Activated B cell treated with CpG ODN at 0.5 μM for 24 hours (primary cell): Measurements from ENCODE around the gene RASA3. TPM values are rescaled to one million over a fixed set of nuclear protein-coding genes. Genes with fewer than 3 reads are reported as not detected.

Experiments used
- ATAC-seq: fragments of 200-7000 bp; cut with Tn5 transposase; one replicate; pipeline ENCODE4 v1.10.0; 2021; ENCODE audit warnings: low read depth, mild to moderate bottlenecking, moderate library complexity
- CTCF ChIA-PET: fragments of 350-600 bp; sonication (Branson Sonifier 250); formaldehyde crosslinking; loops from one replicate; lab custom pipeline; 2021; ENCODE audit warnings: antibody characterized with exemption; lab: Charles Lee
- POLR2A ChIA-PET: fragments of 350-600 bp; sonication (Branson Sonifier 250); formaldehyde crosslinking; loops from one replicate; lab custom pipeline; 2021; ENCODE audit warnings: antibody characterized with exemption; lab: Charles Lee
- DNase-seq: peaks from one replicate; pipeline ENCODE4 v3.0.0; 2022
- H3K27ac Mint-ChIP-seq: one replicate; pipeline ENCODE4 v1.8.0; 2020; ENCODE audit warnings: mixed read lengths
- H3K27me3 Mint-ChIP-seq: one replicate; pipeline ENCODE4 v1.8.0; 2021; ENCODE audit warnings: mixed read lengths
- H3K36me3 Mint-ChIP-seq: one replicate; pipeline ENCODE4 v1.8.0; 2021; ENCODE audit warnings: low read depth, mixed read lengths
- H3K4me1 Mint-ChIP-seq: one replicate; pipeline ENCODE4 v1.8.0; 2021; ENCODE audit warnings: mixed read lengths
- H3K4me3 Mint-ChIP-seq: one replicate; pipeline ENCODE4 v1.8.0; 2020; ENCODE audit warnings: mild to moderate bottlenecking, mixed read lengths
- H3K9me3 Mint-ChIP-seq: one replicate; pipeline ENCODE4 v1.8.0; 2020; ENCODE audit warnings: mixed read lengths
- intact Hi-C: fragments of 100-400 bp; cut with micrococcal nuclease; formaldehyde crosslinking; loops from one replicate; pipeline ENCODE4 v1.15.1; 2024
- total RNA-seq: library from RNA; stranded (reverse); gene quantifications from 2 replicates; pipeline ENCODE4 v1.2.3, GENCODE V29; 2022
- TF ChIP-seq, protein P1 (sequence below): fragments of 200-600 bp; IDR thresholded peaks from one replicate; pipeline ENCODE4 v1.8.0; 2022; ENCODE audit warnings: antibody characterized with exemption, mild to moderate bottlenecking

RASA3 gene
- total RNA-seq, 1 donor from 2014 or later = 20.4 TPM

- ATAC-seq = no peak
- Mint-ChIP-seq H3K36me3 (no peaks in the 10 kb centered on the region), H3K9me3 (no peaks in the 10 kb centered on the region), H3K27ac (no peak overlapping the region), H3K27me3 (peaks cover 17% of the 10 kb centered on the region), H3K4me3 (no peak overlapping the region), H3K4me1 (peaks cover 1% of the 10 kb centered on the region)
- no peak for DNase-seq
- TF ChIP-seq, protein P1, sequence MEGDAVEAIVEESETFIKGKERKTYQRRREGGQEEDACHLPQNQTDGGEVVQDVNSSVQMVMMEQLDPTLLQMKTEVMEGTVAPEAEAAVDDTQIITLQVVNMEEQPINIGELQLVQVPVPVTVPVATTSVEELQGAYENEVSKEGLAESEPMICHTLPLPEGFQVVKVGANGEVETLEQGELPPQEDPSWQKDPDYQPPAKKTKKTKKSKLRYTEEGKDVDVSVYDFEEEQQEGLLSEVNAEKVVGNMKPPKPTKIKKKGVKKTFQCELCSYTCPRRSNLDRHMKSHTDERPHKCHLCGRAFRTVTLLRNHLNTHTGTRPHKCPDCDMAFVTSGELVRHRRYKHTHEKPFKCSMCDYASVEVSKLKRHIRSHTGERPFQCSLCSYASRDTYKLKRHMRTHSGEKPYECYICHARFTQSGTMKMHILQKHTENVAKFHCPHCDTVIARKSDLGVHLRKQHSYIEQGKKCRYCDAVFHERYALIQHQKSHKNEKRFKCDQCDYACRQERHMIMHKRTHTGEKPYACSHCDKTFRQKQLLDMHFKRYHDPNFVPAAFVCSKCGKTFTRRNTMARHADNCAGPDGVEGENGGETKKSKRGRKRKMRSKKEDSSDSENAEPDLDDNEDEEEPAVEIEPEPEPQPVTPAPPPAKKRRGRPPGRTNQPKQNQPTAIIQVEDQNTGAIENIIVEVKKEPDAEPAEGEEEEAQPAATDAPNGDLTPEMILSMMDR = no peak
- ChIA-PET POLR2A (no interaction called here), CTCF (no interaction called here)
- intact Hi-C loops = no loop called here
These were observed 201.5 kb downstream of the RASA3 start for GRCh38 chr13:113930671-113931637.

GRCh38 chr13:113929628-113930615 lies 202.5 kb downstream of the RASA3 start:
- Mint-ChIP-seq H3K4me3 (no peak overlapping the region), H3K36me3 (no peaks in the 10 kb centered on the region), H3K9me3 (no peaks in the 10 kb centered on the region), H3K27ac (no peak overlapping the region), H3K4me1 (peaks cover 1% of the 10 kb centered on the region), H3K27me3 (peaks cover 25% of the 10 kb centered on the region)
- intact Hi-C loops = no loop called here
- DNase-seq = no peak
- TF ChIP-seq, protein P1 = no peak
- CTCF ChIA-PET = no interaction called here
- ATAC-seq = no peak
- POLR2A ChIA-PET = no interaction called here

GRCh38 chr13:113928685-113929627 lies 203.5 kb downstream of the RASA3 start:
- Mint-ChIP-seq H3K27me3 (peaks cover 23% of the 10 kb centered on the region), H3K27ac (no peak overlapping the region), H3K4me1 (peaks cover 1% of the 10 kb centered on the region), H3K9me3 (no peaks in the 10 kb centered on the region), H3K4me3 (no peak overlapping the region), H3K36me3 (no peaks in the 10 kb centered on the region)
- ChIA-PET CTCF (no interaction called here), POLR2A (no interaction called here)
- ATAC-seq = no peak
- TF ChIP-seq, protein P1 = no peak
- intact Hi-C loops = no loop called here
- no peak for DNase-seq

Other genes with a start within 250 kb of the RASA3 start
- 0.46 and 0.69 TPM in 2 replicates for gene C13orf46, start 158.5 kb downstream of the RASA3 start, total RNA-seq
- gene CFAP97D2, start 46.6 kb upstream of the RASA3 start, total RNA-seq = not detected in 2 replicates
- gene CDC16, start 102.3 kb upstream of the RASA3 start, total RNA-seq = 84.2 and 98.0 TPM in 2 replicates
- 68.3 and 83.2 TPM in 2 replicates for gene UPF3A, start 149.0 kb upstream of the RASA3 start, total RNA-seq
- 30.4 and 34.8 TPM in 2 replicates for gene CHAMP1, start 181.9 kb upstream of the RASA3 start, total RNA-seq